GM19372 (cell line): Measurements from ENCODE around the gene KMT2B.

ENCODE experiments used
- ATAC-seq: cut with Tn5 transposase; IDR thresholded peaks from one replicate; pipeline ENCODE4 v1.9.1; 2021; ENCODE audit warnings: mild to moderate bottlenecking, low read depth, moderate library complexity; ENCODE audit not compliant: unreplicated experiment

Gene KMT2B

DNA sequence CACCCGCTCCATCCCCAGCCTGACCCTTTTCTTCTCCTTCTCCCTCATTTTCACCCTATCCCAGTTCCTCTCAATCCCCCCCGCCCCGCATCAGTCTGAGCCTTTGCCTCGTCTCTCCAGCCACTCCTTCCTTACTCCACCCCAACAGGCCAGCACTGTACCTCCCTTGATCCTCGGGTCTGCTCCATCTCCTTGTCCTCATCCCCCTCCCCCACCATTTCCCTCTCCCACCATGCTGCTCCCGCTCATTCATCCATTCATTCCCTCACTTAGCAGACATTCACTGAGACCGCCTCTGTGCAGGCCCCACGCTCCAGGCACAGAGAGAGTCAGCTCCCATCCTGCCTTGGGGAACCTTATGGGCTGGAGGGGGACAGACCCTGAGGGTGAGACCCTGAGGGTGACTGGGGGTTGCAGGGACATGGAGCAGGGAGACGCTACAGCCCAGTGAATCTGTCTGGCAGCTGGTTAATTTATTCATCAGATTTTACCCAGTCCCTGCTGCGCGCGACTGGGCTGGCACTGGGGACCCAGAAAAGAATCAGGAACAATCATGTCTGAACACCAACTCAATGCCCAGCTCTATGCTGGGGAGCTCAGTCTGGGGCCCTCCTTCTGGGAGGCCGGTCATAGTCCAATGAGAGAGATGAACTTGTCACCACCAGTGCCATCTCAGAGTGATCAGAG is 58.4 kb downstream of the KMT2B start:
- ATAC-seq: no peak

DNA sequence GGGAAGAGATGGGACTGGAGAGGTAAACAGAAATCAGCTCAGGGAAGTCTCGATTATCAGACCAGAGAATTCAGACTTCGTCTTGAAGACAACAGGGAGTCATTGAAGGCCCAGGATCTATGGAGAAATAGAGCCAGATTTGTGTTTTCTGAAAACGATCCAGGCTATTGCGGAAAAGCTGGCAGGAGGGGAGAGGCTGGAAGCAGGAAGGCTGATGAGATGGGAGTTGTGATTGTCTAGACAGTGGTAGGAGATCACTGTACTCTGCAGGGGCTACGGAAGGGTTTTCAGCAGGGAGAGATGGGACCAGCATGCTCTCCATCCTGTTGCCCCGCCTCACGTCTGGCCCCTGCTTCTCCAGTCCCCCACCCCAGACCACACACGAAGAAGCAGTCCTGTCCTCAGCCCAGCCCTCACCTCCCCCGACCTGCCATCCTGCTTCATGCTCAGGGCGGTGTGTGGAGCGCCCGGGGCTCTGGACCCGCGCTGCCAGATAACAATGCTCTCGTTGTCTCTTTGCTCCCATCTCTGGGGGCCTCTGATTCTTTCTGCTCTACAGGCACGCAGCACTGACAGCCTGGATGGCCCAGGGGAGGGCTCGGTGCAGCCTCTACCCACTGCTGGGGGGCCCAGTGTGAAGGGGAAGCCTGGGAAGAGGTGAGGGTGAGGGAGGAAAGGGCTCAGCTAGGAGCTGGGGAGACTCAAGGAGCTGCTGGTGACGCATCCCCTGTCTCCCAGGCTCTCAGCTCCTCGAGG is 59.5 kb downstream of the KMT2B start:
- no peak for ATAC-seq

DNA sequence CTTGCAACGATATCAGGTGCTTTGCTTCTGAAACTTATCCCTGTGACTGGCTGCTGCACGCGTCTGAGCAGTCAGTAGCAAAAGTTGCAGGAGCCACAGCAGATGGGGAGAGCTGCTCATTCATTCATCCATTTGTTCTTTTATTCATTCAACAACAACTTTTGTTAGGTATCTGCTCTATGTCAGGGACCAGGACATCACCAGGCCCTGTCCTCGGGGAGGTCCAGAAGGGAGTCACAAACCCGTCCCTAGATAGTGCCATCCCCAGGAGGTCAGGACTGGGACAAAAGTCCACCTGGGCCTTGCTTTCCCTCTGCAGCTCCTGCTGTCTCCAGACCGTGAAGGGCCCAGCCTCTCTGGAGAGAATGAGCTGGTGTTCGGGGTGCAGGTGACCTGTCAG is 60.2 kb downstream of the KMT2B start:
- no peak for ATAC-seq

DNA sequence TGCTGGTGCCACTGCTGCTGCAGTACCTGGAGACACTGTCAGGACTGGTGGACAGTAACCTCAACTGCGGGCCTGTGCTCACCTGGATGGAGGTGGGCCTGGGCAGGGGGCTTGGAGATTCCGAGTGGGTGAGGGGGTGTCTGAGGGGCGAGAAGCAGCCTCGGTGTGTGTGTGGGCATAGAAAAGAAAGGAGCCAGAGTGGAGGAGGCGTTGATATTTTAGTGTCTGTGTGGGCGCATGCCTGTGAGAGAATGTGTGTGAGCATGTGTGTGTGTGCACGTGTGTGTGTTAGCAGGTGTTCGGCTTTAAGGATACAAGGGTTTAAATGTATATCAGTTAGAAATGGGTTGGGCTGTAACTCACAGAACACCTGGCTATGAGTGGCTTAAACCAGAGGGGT is 61.2 kb downstream of the KMT2B start:
- no peak for ATAC-seq

DNA sequence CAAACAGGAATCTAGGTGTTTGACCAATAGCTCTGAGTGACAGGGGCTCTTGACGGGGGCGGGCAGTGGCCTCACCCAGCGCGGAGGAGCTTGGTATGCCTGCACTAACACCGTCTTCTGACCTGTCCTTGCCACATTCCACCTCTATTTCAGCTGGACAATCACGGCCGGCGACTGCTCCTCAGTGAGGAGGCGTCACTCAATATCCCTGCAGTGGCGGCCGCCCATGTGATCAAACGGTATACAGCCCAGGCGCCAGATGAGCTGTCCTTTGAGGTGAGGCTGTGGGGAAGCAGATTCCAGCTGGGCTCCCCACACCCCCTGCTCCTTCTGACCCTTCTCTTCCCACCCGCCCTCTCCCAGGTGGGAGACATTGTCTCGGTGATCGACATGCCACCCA is 62.3 kb downstream of the KMT2B start:
- no peak for ATAC-seq

DNA sequence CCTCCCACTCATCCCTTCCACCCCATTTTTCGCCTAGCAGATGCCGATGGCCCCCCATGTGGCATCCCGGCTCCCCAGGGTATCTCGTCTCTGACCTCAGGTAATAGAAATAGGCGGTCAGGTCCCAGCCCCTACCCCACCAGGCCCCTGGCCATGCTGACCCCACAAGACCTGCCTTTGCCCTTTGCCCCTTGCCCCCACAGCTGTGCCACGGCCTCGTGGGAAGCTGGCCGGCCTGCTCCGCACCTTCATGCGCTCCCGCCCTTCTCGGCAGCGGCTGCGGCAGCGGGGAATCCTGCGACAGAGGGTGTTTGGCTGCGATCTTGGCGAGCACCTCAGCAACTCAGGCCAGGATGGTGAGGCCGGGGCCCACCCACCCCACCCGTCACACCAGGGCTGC is 62.9 kb downstream of the KMT2B start:
- no peak for ATAC-seq

DNA sequence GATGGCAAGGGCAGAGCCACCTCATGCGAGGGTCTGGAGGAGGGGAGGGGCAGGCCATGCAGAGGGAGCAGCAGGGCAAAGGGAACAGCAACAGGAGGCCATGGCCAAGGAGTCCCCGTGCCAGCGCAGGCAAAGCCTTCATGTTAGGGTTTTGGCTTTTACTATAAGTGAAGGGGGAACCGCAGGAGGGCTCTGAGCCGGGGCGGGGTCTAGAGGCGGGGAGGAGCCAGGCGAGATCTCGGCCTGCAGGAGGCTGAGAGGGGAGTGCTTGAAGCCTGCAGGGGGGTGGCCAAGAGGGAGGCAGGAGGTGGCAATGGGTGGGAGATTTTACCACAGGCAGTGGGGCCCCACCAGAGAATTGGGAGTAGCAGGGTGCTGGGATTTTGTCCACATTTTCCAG is 63.8 kb downstream of the KMT2B start:
- ATAC-seq: no peak

DNA sequence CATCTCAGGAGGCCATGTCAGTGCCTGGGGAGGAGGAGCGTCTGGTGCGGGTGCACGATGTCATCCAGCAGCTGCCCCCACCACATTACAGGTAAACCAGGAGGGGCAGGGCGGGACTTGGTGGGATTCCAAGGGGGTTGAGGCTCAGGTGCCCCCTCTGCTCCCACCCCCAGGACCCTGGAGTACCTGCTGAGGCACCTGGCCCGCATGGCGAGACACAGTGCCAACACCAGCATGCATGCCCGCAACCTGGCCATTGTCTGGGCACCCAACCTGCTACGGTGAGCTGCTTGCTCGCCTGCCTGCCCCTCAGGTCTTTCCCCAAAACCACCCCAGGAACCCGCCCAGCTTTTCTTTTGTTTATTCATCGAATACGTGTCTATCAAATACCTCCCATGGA is 64.8 kb downstream of the KMT2B start:
- no peak for ATAC-seq

DNA sequence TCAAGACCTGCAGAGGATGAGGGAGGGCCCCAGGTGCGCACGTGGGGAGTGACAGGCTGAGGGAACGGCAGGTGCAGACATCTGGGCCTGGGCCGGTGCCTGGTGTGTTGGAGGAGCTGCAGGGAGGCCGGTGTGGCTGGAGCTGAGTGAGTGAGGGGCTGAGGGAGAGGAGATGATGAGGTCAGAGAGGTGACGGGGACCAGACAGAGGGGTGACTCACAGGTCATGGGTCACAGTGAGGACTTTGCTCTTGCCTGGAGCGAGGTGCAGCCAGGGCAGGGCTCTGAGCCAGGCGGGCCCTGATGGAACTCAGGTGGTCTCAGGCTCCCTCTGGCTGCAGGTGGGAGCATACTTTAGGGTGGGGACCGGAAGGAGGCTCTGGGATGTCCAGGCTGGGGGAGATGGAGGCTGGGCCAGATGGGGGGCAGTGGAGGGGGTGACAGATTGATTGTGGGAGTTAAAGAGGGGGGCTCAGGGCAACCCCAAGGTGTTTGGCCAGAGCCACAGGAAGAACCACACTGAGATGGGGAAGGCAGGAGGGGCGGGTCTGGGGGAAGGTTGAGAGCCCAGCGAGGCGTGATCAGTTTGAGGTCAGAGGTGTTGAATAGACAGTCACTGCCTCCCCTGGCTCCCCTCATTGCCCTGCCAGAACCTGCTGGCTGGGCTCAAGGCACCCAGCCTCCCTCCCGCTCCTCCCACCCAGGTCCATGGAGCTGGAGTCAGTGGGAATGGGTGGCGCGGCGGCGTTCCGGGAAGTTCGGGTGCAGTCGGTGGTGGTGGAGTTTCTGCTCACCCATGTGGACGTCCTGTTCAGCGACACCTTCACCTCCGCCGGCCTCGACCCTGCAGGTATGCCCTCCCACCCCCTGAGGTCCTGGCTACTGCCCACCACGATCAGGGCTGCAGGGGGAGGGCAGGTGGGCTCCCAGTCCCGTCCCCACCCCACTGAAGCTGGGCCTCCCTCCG is 65.9 kb downstream of the KMT2B start:
- ATAC-seq: no peak

DNA sequence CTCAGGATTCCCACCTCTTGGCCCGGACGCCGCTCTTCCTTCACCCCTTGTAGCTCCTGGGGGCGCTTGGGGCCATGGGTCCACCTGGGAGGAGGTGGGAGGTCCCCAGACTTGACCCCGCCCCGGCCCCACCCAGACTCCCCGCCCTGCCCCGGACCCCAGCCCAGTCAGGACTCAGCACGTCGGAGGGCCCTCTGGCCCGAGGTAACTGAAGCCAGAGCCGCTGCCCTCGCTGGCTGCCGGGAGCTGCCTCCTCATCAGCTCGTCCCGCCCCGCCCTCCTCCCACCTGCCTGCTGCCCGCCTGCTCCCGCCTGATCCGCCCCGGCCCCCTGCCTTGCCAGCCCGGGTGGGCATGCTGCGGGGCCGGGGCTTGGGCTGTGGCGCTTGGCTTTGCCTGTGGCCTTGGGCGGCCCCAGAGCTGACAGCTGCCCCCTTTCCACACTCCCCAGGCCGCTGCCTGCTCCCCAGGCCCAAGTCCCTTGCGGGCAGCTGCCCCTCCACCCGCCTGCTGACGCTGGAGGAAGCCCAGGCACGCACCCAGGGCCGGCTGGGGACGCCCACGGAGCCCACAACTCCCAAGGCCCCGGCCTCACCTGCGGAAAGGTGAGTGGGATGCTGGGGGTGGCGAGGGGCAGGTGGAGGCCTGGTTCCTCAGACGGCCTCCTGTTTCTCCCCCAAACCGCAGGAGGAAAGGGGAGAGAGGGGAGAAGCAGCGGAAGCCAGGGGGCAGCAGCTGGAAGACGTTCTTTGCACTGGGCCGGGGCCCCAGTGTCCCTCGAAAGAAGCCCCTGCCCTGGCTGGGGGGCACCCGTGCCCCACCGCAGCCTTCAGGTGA is 66.9 kb downstream of the KMT2B start:
- no peak for ATAC-seq

DNA sequence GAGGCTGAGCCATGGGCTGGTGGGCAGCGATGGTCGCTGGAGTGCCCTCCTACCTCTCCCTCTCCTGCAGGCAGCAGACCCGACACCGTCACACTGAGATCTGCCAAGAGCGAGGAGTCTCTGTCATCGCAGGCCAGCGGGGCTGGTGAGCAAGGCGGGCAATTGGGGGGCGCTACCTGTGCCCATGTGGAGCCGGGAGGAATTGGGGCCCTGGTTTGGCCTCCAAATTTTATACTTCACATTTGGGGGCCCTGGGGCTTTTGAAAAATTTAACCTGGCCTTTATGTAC is 67.5 kb downstream of the KMT2B start:
- no peak for ATAC-seq

DNA sequence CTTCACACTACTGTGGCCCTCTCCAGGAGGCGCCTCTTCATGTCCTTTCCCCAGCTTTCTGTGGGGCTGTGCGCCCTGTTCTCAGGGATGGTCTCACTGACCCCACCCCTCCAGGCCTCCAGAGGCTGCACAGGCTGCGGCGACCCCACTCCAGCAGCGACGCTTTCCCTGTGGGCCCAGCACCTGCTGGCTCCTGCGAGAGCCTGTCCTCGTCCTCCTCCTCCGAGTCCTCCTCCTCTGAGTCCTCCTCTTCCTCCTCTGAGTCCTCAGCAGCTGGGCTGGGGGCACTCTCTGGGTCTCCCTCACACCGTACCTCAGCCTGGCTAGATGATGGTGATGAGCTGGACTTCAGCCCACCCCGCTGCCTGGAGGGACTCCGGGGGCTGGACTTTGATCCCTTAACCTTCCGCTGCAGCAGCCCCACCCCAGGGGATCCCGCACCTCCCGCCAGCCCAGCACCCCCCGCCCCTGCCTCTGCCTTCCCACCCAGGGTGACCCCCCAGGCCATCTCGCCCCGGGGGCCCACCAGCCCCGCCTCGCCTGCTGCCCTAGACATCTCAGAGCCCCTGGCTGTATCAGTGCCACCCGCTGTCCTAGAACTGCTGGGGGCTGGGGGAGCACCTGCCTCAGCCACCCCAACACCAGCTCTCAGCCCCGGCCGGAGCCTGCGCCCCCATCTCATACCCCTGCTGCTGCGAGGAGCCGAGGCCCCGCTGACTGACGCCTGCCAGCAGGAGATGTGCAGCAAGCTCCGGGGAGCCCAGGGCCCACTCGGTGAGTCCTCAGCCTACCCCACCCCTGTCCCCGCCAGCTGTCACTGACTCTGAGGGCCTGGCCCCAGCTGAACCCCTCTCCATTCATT is 68.7 kb downstream of the KMT2B start:
- ATAC-seq: no peak

DNA sequence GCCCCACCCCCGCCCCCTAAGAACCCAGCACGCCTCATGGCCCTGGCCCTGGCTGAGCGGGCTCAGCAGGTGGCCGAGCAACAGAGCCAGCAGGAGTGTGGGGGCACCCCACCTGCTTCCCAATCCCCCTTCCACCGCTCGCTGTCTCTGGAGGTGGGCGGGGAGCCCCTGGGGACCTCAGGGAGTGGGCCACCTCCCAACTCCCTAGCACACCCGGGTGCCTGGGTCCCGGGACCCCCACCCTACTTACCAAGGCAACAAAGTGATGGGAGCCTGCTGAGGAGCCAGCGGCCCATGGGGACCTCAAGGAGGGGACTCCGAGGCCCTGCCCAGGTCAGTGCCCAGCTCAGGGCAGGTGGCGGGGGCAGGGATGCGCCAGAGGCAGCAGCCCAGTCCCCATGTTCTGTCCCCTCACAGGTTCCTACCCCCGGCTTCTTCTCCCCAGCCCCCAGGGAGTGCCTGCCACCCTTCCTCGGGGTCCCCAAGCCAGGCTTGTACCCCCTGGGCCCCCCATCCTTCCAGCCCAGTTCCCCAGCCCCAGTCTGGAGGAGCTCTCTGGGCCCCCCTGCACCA is 69.5 kb downstream of the KMT2B start:
- no peak for ATAC-seq
